Measurements from ENCODE around the gene PLCB1.
A peak's percentile ranks its signal among the peaks of the same experiment; 100 is the strongest.

Gene PLCB1

DNA sequence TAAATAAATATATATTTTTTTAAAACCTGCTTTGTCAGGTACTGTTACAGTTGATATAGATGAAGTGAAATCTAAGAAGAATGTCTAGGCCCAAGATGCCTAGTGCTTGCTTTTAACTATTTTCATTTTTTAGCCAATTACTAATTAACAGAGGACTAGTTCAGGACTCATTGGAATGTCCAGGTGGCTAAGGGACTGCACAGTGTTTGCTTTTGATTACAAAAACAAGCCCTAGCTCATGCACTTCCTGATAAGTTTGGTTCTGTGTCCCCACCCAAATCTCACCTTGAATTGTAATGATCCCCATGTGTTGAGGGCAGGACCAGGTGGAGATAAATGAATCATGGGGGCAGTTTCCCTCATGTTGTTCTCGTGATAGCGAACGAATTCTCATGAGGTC, 417.1 kb downstream of the PLCB1 start:
- in situ Hi-C loops (cut with HindIII; ENCODE audit: low sequenced_read_pairs) = no loop called here
- no peak for TF ChIP-seq CTCF (IDR thresholded peaks at IDR 0.05; ENCODE audit: low read depth, low read length)
- no peak overlapping the region for H3K4me3 ChIP-seq (ENCODE audit: low read depth, low read length)
- DNase-seq (ENCODE audit: low read depth, low spot score) = no peak

GRCh38 chr20:8557711-8558110, 425.6 kb downstream of the PLCB1 start:
- TF ChIP-seq CTCF (IDR thresholded peaks at IDR 0.05; ENCODE audit: low read depth, low read length) = no peak
- no peak overlapping the region for H3K4me3 ChIP-seq (ENCODE audit: low read depth, low read length)
- peak; percentile 39 for DNase-seq (ENCODE audit: low read depth, low spot score)
- in situ Hi-C loops (cut with HindIII; ENCODE audit: low sequenced_read_pairs) = no loop called here

DNA sequence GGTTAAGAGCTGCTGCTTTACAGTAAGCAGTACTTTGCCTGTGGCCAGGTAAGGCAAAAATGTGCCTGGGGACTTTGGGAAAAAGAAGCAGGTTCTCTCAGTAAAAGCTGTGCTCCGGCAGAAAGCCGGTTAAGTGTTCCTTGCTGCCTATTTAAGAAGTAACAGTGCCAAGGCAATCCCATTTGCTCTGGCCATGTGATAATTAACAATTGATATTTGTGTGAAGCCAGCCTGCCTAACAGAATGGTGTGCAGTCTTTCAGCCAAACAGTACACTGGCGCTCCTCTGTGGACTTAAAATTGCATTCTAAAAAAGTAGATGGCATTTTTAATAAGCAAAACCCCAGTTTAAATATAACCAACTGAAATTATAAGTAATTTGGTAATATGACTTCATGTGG, 430.3 kb downstream of the PLCB1 start:
- H3K4me3 ChIP-seq (ENCODE audit: low read depth, low read length) = no peak overlapping the region
- TF ChIP-seq CTCF (IDR thresholded peaks at IDR 0.05; ENCODE audit: low read depth, low read length) = no peak
- in situ Hi-C loops (cut with HindIII; ENCODE audit: low sequenced_read_pairs) = no loop called here
- no peak for DNase-seq (ENCODE audit: low read depth, low spot score)

DNA sequence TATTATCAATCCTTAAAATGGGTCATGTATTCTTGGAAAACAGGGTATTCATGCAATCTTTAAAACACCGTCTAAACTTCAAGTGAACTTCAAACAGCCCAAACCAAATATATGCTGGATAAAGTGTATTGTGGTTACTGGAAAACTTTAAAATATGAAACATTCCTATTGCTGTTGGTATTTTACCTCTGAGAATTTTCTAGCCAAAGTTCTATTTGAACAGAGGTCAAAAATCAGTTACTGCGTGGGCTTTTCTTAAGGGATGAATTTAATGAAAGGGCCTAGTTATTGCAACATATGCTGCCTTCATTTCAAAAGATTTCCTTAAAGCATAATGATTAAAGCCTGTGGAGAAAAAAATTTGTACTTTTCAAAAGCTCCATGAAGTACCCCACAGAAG, 436.0 kb downstream of the PLCB1 start:
- no peak for DNase-seq (ENCODE audit: low read depth, low spot score)
- in situ Hi-C loops (cut with HindIII; ENCODE audit: low sequenced_read_pairs) = no loop called here
- no peak overlapping the region for H3K4me3 ChIP-seq (ENCODE audit: low read depth, low read length)
- no peak for TF ChIP-seq CTCF (IDR thresholded peaks at IDR 0.05; ENCODE audit: low read depth, low read length)

GRCh38 chr20:8569766-8570165, 437.7 kb downstream of the PLCB1 start:
- no peak for DNase-seq (ENCODE audit: low read depth, low spot score)
- H3K4me3 ChIP-seq (ENCODE audit: low read depth, low read length) = no peak overlapping the region
- TF ChIP-seq CTCF (IDR thresholded peaks at IDR 0.05; ENCODE audit: low read depth, low read length) = no peak
- in situ Hi-C loops (cut with HindIII; ENCODE audit: low sequenced_read_pairs) = no loop called here

- no peak overlapping the region for H3K4me3 ChIP-seq (ENCODE audit: low read depth, low read length)
- TF ChIP-seq CTCF (IDR thresholded peaks at IDR 0.05; ENCODE audit: low read depth, low read length) = no peak
- no peak for DNase-seq (ENCODE audit: low read depth, low spot score)
- in situ Hi-C loops (cut with HindIII; ENCODE audit: low sequenced_read_pairs) = no loop called here
Measured at GRCh38 chr20:8571611-8572010, 439.5 kb downstream of the PLCB1 start.

- TF ChIP-seq CTCF (IDR thresholded peaks at IDR 0.05; ENCODE audit: low read depth, low read length) = no peak
- in situ Hi-C loops (cut with HindIII; ENCODE audit: low sequenced_read_pairs) = no loop called here
Measured at GRCh38 chr20:8573686-8574085, 441.6 kb downstream of the PLCB1 start.

More at GRCh38 chr20:8573686-8574085, 441.6 kb downstream of the PLCB1 start:
- no peak for DNase-seq (ENCODE audit: low read depth, low spot score)
- H3K4me3 ChIP-seq (ENCODE audit: low read depth, low read length) = no peak overlapping the region

All from astrocyte of the spinal cord (primary cell).